AG10803 (cell line): ENCODE data around the gene KIF5A.
A peak's percentile ranks its signal among the peaks of the same experiment; 100 is the strongest.

Experiments used
- DNase-seq: peaks from one replicate; pipeline ENCODE4 v3.0.0; 2010; ENCODE audit warnings: low read depth
- H3K4me3 ChIP-seq: 2 replicates; pipeline ENCODE4 v1.5.1; 2011; ENCODE audit warnings: mild to moderate bottlenecking, low read length, control low read depth
- TF ChIP-seq, protein P1 (sequence below): conservative IDR thresholded peaks from 2 replicates; pipeline ENCODE4 v1.5.1; 2011; ENCODE audit warnings: mild to moderate bottlenecking, low read length, control low read depth, inconsistent platforms

Gene KIF5A

DNA sequence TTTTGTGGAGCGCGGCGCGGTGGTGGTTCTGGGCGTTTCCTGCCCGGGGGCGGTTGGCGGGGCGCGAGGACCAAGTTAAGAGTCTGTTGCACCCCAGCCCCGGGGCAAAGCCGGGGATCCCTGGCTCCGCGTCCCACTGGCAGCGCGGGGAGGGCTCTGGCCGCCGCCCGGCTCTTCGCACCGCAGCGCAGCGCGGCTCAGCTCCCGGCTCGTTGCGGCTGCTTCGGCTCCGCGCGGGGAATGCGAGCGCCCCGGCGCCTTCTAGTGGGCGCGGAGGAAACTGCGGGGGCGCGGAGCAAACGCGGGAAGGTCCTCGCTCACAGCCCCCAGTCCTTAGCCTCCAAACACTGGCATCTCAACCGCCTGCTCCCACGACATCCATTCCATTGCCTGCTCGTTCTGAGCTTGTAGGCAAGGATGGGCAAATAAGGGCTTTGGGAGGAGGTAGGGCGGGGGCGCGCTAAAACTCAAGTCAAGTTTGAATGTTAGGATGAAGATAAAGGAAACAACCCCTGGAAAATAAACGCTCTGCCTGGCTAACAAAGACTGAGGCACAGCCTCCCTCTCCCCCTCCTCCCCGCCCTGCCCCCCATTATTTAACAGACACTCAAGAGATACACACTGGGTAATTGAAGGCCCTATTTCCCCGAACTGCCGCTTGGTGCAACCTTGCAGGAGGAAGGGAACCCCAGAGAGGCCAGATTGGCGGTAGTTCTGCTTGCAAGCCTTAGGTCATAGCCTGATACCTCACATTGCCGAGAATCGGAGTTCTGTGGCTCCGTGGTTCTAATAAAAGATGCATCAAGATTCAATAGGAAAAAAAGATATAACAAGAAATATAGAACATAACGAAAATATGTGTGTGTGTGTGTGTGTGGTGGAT, 83.4 kb downstream of the KIF5A start, which contains the start of gene B4GALNT1:
B4GALNT1 (minus strand) TSS at position 244 of the 883 bp plus-strand sequence. CDS start 1,069 bp downstream, outside the sequence.
- TF ChIP-seq, protein P1, sequence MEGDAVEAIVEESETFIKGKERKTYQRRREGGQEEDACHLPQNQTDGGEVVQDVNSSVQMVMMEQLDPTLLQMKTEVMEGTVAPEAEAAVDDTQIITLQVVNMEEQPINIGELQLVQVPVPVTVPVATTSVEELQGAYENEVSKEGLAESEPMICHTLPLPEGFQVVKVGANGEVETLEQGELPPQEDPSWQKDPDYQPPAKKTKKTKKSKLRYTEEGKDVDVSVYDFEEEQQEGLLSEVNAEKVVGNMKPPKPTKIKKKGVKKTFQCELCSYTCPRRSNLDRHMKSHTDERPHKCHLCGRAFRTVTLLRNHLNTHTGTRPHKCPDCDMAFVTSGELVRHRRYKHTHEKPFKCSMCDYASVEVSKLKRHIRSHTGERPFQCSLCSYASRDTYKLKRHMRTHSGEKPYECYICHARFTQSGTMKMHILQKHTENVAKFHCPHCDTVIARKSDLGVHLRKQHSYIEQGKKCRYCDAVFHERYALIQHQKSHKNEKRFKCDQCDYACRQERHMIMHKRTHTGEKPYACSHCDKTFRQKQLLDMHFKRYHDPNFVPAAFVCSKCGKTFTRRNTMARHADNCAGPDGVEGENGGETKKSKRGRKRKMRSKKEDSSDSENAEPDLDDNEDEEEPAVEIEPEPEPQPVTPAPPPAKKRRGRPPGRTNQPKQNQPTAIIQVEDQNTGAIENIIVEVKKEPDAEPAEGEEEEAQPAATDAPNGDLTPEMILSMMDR = peak; percentile 63
- peak within 1 kb of the TSS; percentile 58 for H3K4me3 ChIP-seq
- peak; percentile 48 for DNase-seq
